Measurements from ENCODE around the gene UNC5B. TPM values are rescaled to one million over a fixed set of nuclear protein-coding genes. Genes with fewer than 3 reads are reported as not detected.

The UNC5B gene
- total RNA-seq, 2 donors from 2014 or later, result 10.4 to 11.2 TPM

DNA sequence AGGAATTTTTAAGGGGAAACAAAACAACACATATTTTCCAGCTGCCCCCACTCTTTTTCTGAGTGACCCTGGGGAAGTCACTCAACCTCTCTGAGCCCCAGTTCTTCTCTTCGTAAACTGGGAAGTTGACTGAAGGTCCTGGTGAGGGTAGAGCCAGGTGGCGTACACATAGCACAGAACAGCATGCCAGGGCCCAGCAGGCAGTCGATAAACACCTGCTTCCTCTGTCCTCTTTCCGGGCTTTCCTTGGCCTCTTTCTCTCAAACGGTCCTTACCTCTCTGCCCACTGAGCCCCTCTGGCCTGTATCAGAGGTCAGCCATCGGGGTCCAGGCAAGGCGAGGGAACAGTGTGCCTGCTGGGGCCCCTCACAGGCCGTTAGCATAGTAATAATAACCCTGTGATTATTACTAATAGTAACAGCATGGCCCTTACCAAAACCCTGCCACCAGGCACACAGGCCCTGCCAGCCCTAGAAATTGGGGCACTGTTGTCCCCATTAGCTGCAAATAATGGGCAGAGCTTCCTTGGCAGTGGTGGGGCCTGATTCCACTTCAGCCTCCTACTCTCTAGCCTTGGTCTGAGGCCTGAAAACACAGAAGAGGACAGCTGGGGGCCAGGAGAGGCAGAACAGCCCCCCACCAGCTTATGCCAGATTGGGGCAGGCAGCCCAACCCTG, 69.4 kb downstream of the UNC5B start:
- no peaks in the 10 kb centered on the region for H3K27me3 ChIP-seq
- ATAC-seq (no peak), DNase-seq (no peak)
- H3K4me3 ChIP-seq, result no peak overlapping the region
- H3K27ac ChIP-seq, result no peak overlapping the region
- no peaks in the 10 kb centered on the region for H3K4me1 ChIP-seq
- no peaks in the 10 kb centered on the region for H3K36me3 ChIP-seq (replicated peaks in 1 of 2; ENCODE audit: insufficient read depth in 1 of 2, low read depth in 2 of 2)
- intact Hi-C loops (cut with DNase I), result loop anchor here (5.0 to 10.0 kb wide), 2 partner anchors 359 to 727 kb away; no protein-coding TSS in a partner anchor
- no peak for TF ChIP-seq POLR2A (IDR thresholded peaks at IDR 0.05)
- TF ChIP-seq, protein P1, sequence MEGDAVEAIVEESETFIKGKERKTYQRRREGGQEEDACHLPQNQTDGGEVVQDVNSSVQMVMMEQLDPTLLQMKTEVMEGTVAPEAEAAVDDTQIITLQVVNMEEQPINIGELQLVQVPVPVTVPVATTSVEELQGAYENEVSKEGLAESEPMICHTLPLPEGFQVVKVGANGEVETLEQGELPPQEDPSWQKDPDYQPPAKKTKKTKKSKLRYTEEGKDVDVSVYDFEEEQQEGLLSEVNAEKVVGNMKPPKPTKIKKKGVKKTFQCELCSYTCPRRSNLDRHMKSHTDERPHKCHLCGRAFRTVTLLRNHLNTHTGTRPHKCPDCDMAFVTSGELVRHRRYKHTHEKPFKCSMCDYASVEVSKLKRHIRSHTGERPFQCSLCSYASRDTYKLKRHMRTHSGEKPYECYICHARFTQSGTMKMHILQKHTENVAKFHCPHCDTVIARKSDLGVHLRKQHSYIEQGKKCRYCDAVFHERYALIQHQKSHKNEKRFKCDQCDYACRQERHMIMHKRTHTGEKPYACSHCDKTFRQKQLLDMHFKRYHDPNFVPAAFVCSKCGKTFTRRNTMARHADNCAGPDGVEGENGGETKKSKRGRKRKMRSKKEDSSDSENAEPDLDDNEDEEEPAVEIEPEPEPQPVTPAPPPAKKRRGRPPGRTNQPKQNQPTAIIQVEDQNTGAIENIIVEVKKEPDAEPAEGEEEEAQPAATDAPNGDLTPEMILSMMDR (IDR thresholded peaks at IDR 0.05), result no peak
- WGBS, 2 donors, result 65 to 79% methylated on average over 8 of the region's 8 CpGs
- H3K9me3 ChIP-seq, result no peaks in the 10 kb centered on the region

DNA sequence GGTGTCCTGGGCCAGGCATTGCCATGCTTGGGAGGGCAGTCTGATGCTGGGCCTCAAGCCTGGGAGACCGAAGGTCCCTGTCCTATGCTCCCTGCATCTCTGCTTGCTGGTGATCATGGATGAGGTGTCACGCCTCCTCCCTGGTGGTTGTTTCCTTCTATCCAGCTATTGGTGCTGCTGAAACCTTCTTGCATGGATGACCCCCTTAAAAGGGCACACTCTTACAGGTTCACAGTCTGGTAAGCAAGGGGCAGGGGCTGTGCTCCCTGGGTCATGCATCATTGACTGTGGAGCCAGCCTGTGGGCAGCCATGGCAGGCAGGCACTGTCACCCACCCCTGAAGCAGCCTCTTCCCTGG, 69.9 kb downstream of the UNC5B start:
- no peak overlapping the region for H3K4me3 ChIP-seq
- 82 to 83% methylated on average over 2 of the region's 2 CpGs for WGBS, 2 donors
- intact Hi-C loops (cut with DNase I), result loop anchor here (5.0 to 10.0 kb wide), 2 partner anchors 360 to 728 kb away; no protein-coding TSS in a partner anchor
- ATAC-seq, result no peak
- no peak for DNase-seq
- no peaks in the 10 kb centered on the region for H3K36me3 ChIP-seq (replicated peaks in 1 of 2; ENCODE audit: insufficient read depth in 1 of 2, low read depth in 2 of 2)
- H3K27ac ChIP-seq, result no peak overlapping the region
- H3K9me3 ChIP-seq, result no peaks in the 10 kb centered on the region
- TF ChIP-seq, protein P1 (IDR thresholded peaks at IDR 0.05), result no peak
- no peak for TF ChIP-seq POLR2A (IDR thresholded peaks at IDR 0.05)
- no peaks in the 10 kb centered on the region for H3K4me1 ChIP-seq
- H3K27me3 ChIP-seq, result no peaks in the 10 kb centered on the region

GRCh38 chr10:71283410-71283809, 71.0 kb downstream of the UNC5B start:
- TF ChIP-seq, protein P1 (IDR thresholded peaks at IDR 0.05), result no peak
- TF ChIP-seq POLR2A (IDR thresholded peaks at IDR 0.05), result no peak
- no peaks in the 10 kb centered on the region for H3K36me3 ChIP-seq (replicated peaks in 1 of 2; ENCODE audit: insufficient read depth in 1 of 2, low read depth in 2 of 2)
- H3K4me3 ChIP-seq, result no peak overlapping the region
- no peak overlapping the region for H3K27ac ChIP-seq
- H3K27me3 ChIP-seq, result no peaks in the 10 kb centered on the region
- H3K9me3 ChIP-seq, result no peaks in the 10 kb centered on the region
- WGBS, 2 donors, result 73 to 84% methylated on average over 6 of the region's 6 CpGs
- DNase-seq, result no peak
- no peak for ATAC-seq
- no peaks in the 10 kb centered on the region for H3K4me1 ChIP-seq
- intact Hi-C loops (cut with DNase I), result loop anchor here (5.0 to 10.0 kb wide), 2 partner anchors 361 to 729 kb away; no protein-coding TSS in a partner anchor

GRCh38 chr10:71283876-71284275, 71.5 kb downstream of the UNC5B start:
- H3K27me3 ChIP-seq, result no peaks in the 10 kb centered on the region
- no peak for ATAC-seq
- H3K36me3 ChIP-seq (replicated peaks in 1 of 2; ENCODE audit: insufficient read depth in 1 of 2, low read depth in 2 of 2), result no peaks in the 10 kb centered on the region
- WGBS, 2 donors, result 81 to 87% methylated on average over 10 of the region's 10 CpGs
- TF ChIP-seq, protein P1 (IDR thresholded peaks at IDR 0.05), result no peak
- no peak for TF ChIP-seq POLR2A (IDR thresholded peaks at IDR 0.05)
- no peak overlapping the region for H3K27ac ChIP-seq
- no peak for DNase-seq
- no peaks in the 10 kb centered on the region for H3K9me3 ChIP-seq
- H3K4me1 ChIP-seq, result no peaks in the 10 kb centered on the region
- intact Hi-C loops (cut with DNase I), result loop anchor here (5.0 to 10.0 kb wide), 2 partner anchors 362 to 729 kb away; no protein-coding TSS in a partner anchor
- no peak overlapping the region for H3K4me3 ChIP-seq
